GM12878 (cell line): ENCODE measurements around the gene FER1L5.

Experiments
- ATF3 ChIP-seq: IDR thresholded peaks from 2 replicates; pipeline ENCODE4 v1.6.1; 2011; ENCODE audit warnings: low read depth, mild to moderate bottlenecking, low read length, moderate library complexity, borderline replicate concordance; ENCODE audit errors: extremely low read depth
- BCL3 ChIP-seq: IDR thresholded peaks from 2 replicates; pipeline ENCODE4 v1.6.1; 2011; ENCODE audit warnings: borderline replicate concordance, low read depth, mild to moderate bottlenecking, moderate library complexity, low read length; ENCODE audit not compliant: insufficient read depth, poor library complexity, severe bottlenecking
- CHD1 ChIP-seq: IDR thresholded peaks from 2 replicates; pipeline ENCODE4 v1.6.1; 2012; ENCODE audit warnings: low read depth, low read length, improper control_type of control experiment
- CTCF ChIP-seq, 3 experiments: IDR thresholded peaks in 2 of 3; conservative IDR thresholded peaks in 1 of 3; 2 replicates each; pipeline ENCODE4 v1.5.1; 2011; ENCODE audit warnings: low read depth in 3 of 3, low read length in 3 of 3, mild to moderate bottlenecking in 3 of 3, control low read depth in 2 of 3, moderate library complexity in 2 of 3, inconsistent platforms in 1 of 3, mixed read lengths in 1 of 3; ENCODE audit not compliant: control insufficient read depth in 2 of 3, insufficient read depth in 1 of 3; ENCODE audit errors: extremely low read depth in 1 of 3
- DPF2 ChIP-seq: fragments of 450-650 bp; IDR thresholded peaks from 2 replicates; pipeline ENCODE4 v1.6.1; 2017; ENCODE audit warnings: mild to moderate bottlenecking
- EZH2 ChIP-seq: IDR thresholded peaks from 2 replicates; pipeline ENCODE4 v1.6.1; 2012; ENCODE audit warnings: low read depth, mild to moderate bottlenecking, control low read depth, inconsistent platforms, low read length, borderline replicate concordance; ENCODE audit not compliant: control insufficient read depth
- JUND ChIP-seq: IDR thresholded peaks from 2 replicates; pipeline ENCODE4 v1.6.1; 2012; ENCODE audit warnings: low read depth, mild to moderate bottlenecking, low read length, improper control_type of control experiment, moderate library complexity
- MAX ChIP-seq: IDR thresholded peaks from 2 replicates; pipeline ENCODE4 v1.6.1; 2012; ENCODE audit warnings: low read depth, low read length, improper control_type of control experiment
- MXI1 ChIP-seq: fragments of 150-350 bp; IDR thresholded peaks from 2 replicates; pipeline ENCODE4 v1.6.1; 2011; ENCODE audit warnings: low read depth, mild to moderate bottlenecking, inconsistent platforms, low read length, improper control_type of control experiment
- NFYB ChIP-seq: IDR thresholded peaks from 2 replicates; pipeline ENCODE4 v1.6.1; 2011; ENCODE audit warnings: low read depth, mild to moderate bottlenecking, low read length, improper control_type of control experiment, moderate library complexity; ENCODE audit not compliant: insufficient read depth
- TCF12 ChIP-seq: IDR thresholded peaks from 2 replicates; pipeline ENCODE4 v1.6.1; 2011; ENCODE audit warnings: low read depth, mild to moderate bottlenecking, low read length

- TF ChIP-seq MXI1 (no peak), EZH2 (no peak), CTCF (IDR thresholded peaks at IDR 0.05 in 2 of 3, conservative IDR thresholded peaks at IDR 0.05 in 1 of 3; ENCODE audit: control insufficient read depth in 2 of 3, extremely low read depth in 1 of 3, insufficient read depth in 1 of 3, low read depth in 3 of 3, low read length in 3 of 3) (no peak), DPF2 (no peak), TCF12 (no peak), ATF3 (no peak), MAX (no peak), BCL3 (no peak), CHD1 (no peak), NFYB (no peak), JUND (no peak)
Observed at GRCh38 chr2:96684883-96685576, 42.5 kb downstream of the FER1L5 start.
